DMS79 (cell line): ENCODE data around the gene KRAS.
"Not testable (repeated sequence)": the region's sequence is repeated elsewhere in the genome, so short reads cannot be mapped to it uniquely, and the experiment has no call there.

Source experiments
- DNase-seq: peaks from one replicate; lab custom pipeline; 2025; lab: John Stamatoyannopoulos, UW

KRAS gene

DNA sequence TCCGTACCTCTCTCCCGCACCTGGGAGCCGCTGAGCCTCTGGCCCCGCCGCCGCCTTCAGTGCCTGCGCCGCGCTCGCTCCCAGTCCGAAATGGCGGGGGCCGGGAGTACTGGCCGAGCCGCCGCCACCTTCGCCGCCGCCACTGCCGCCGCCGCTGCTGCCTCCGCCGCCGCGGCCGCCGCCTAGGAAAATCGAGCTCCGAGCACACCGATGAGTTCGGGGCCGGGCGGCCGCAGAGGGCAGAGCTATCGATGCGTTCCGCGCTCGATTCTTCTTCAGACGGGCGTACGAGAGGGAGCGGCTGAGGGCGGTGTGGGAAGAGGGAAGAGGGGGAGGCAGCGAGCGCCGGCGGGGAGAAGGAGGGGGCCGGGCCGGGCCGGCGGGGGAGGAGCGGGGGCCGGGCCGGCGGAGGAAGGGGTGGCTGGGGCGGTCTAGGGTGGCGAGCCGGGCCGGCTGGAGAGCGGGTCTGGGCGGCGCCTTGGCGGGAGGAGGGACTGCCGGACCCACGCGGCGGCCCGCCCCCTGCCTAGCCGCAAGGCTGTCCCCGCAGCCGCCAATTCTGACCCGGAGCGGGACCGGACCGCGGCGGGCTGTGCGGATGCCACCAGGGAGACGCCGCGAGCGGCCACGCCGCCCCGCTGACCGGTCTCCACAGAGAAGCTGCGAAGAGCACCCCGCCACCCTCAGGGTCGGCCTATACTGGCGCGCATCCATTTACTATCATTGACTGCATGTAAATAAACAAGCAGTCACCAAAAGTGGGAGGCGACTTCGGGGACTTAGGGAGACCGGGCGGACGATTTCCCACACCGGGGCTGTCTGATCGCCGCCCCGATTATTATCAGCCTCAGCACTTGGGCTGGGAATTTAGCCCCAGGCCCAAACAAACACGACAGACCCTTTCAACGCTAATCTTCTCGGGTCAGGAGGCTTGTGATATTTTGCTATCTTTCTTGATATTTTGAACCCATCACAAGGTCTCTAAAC is at the start of gene KRAS:
KRAS (minus strand) TSS at position 186 of the 987 bp plus-strand sequence.
- peak; percentile 81 for DNase-seq

DNA sequence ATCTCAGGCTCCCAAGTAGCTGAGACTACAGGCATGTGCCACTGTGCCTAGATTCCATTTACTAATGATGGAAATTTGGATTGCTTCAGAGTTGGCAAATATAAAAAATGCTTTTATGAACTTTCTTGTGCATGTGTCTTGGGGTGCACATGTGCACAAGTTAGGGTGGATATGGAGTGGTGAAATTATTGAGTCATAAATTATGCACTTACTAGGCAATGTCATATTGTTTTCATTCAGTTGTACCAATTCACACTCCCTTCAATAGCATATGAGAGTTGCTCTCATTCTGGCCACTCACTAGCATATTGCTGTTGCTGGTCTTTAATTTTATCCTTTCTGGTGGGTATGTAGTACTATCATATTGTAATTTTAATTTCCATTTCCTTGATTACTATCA is 45.7 kb upstream of the KRAS start:
- DNase-seq = no peak

DNA sequence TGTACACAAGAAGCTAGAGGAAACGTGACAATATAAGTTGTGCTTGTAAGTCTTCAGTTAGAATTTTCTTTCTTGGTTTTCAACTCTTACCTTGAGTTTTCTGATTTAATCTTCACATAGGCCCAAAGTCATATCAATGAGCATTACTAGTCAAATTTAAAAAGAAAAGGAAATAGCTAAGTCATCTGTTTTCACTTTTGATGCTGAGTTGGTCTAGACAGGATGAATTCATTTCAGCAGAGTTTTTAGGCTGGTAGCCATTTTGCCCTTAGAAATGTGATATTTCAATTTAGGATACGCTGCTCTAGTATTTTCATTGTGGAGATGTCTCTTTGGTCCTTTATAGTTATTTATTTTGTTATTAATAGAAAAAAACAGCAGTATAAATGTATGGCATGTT is 44.6 kb upstream of the KRAS start:
- DNase-seq = no peak

DNA sequence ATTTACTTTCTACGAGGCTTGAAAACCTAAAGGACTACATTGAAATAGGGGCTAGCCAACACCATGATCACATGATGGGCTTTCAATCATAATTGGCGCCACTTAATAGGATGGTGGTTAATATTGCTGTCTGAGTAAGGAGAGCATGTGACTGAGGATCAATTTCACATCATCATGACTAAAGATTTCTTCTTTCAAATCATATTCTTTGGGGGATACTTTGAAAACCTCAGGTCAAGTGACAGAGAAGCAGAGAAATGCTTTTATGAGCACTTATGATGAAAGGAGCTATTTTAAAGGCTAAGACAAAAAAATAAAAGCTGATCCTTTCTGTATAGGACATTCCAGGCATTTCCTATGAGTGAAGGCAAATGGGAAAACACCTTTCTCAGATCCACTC is 42.9 kb upstream of the KRAS start:
- DNase-seq = no peak

DNA sequence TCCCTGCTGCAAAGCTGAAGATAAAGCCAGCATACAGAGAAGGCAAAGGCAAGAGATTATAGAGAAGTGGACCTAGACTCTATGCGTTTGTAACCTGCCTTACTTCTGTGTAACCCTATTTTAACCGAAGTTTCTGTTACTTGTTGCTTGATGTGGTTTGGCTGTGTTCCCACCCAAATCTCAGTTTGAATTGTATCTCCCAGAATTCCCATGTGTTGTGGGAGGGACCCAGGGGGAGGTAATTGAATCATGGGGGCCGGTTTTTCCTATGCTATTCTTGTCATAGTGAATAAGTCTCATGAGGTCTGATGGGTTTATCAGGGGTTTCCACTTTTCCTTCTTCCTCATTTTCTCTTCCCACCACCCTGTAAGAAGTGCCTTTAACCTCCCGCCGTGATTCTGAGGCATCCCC is 42.1 kb upstream of the KRAS start:
- DNase-seq = not testable (repeated sequence)

DNA sequence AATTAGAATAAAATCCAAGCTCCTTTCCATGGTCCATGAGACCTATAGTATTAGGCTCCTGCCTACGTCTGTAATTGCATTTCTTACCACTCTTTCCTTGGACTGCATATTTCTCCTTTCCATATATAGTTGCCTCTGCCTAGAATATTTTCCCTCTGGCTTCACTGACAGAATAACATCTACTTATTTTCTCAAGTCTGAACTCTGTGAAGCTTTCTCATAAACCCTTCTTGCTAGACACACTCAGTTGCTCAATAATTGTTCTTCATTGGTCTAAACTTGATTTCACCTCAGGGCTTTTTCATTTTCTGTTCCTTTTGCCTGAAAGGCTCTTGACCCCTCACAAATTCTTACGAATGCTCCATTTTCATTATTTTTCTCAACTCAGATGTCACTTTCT is 36.9 kb upstream of the KRAS start:
- no peak for DNase-seq

DNA sequence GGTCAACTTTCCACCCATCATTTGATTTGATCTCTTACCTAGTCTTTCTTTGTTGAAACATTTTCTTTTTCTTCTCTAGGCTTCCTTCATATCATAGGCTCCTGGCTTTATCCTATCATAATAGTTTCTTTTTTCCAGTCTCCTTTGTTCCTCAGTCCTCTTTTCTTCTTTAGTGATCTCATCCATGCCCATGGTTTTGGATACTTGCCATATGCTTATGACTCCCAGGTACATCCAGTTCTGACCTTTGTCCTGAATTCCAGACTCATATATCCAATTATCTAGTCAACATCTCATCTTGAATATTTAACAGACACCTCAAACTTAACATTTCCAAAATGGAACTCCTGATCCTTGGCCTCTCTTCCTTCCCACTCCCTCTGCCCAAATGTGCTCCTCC is 36.1 kb upstream of the KRAS start:
- no peak for DNase-seq

DNA sequence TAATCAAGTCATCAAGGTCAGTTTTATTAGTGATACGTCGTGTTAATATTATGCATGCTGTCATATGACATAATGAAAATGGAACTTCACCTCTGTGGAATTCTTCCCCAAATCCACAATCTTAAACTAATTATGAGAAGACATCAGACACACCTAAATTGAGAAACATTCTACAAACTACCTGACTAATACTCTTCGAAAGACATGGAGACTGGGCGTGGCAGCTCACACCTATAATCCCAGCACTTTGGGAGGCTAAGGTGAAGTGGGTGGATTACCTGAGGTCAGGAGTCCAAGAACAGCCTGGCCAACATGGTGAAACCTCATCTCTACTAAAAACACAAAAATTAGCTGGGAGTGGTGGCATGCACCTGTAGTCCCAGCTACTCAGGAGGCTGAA is 33.3 kb upstream of the KRAS start:
- no peak for DNase-seq

DNA sequence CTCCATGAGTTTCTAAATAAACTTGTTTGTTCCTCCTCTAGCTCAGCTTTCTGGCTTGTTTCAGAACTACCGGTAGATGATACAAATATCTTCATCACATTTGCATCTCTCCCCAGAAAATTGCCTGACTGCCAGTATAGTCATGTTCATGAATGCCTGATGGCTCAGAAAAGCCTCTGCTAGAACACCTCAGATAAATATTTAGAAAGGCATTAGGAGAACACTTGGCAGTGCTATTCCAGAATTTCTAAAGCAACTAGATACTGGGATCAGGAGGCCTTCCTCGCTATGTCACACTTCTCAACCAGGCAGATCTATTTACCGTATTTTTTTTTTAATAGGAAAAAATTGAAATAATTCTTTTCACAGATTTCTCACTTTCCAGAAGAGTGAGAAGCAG is 32.3 kb upstream of the KRAS start:
- no peak for DNase-seq

DNA sequence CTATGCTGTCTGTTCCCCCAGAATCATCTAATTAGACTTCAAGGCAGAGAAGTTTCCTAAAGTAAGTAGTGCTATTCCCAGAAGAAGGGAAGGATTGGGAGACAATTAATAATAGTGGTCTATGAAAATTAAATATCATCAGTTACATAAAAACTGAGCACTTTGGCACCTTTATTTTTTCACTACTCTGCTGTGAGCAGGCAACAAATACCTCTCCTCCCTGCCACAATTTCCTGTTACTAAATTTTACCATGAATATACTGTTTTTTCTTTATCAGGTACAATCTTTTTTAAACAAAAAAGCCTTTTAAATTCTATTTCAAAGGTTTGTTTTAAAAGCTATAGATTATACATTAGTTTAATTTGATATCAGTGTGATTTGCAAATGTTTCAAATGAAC is 29.4 kb upstream of the KRAS start:
- no peak for DNase-seq

DNA sequence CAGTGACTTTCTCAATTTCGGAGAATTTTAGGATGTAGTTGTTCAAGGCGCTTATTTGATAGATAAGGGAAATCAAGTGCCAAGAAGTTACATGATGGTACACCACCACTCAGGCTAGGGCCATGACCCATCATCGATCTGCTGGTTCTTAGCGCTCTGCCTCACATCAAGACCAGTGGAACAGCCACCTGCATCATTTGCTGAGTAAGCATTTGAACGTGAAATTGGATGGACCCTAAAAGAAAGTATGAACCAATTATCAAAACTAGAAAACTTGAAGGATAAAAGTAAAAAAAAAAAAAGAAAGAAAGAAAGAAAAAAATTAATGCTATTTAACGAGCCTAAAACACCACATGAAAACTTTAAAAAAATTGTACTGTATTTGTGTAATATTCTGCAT is 27.5 kb upstream of the KRAS start:
- DNase-seq = no peak

DNA sequence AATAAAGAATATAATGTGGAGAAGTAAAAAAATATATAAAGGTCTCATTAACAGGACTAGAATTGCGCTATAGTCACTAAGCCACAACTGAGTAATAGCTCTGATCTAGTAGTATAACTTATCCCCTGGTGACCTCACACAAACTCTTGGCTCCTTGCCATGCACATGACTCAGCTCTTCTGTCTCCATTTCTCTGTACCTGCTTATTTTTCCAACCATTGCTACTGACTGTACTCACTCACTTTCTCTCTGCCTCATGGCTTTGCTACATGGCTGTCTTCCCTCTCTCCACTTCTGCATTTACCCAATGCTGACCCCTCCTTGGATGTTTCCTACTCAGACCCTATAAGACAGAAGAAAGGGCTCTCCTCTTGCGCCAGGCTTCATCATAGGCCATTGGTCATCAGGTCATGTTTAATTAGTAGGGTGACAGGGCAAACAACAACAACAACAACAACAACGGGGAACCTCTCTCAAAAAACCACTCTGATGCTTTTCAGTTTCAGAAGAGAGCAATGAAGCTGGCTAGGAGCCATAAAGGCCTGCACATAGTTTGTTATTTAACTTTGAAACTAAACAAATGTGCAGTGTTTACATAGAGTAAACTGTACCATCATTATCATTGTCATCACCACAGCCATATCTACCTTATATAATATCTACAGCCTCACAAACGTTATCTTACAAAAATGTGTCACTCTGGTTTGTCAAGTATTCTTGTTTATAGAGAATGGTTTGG is 25.6 kb upstream of the KRAS start:
- DNase-seq = no peak

DNA sequence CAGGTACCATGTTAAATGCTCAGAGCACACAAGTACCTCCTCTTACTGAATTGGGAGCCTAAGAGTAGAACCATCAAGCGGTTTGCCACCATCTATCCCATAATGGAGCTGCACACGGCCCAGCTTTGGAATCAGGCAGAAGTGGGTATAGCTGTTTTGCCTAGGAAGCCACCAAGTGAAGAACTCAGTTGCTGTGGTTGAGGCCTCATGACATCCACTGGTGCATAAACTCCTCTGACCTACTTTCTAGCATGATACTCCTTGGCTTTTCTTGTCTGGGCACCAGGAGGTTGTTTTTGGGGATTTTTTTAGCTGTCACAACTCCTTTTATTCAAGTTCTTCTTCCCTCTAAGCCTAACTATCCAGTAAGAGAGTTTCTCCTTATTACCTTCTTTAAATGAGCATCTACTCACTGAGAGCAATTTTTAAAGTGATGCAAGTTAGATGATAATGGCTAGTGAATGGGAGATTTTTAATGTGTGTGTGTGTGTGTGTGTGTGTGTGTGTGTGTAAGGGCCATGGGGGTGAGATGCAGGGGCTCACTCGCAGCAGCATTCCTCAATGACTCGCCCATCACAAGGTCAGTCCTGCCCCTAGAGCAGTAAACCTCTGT is 20.9 kb upstream of the KRAS start:
- DNase-seq = no peak

DNA sequence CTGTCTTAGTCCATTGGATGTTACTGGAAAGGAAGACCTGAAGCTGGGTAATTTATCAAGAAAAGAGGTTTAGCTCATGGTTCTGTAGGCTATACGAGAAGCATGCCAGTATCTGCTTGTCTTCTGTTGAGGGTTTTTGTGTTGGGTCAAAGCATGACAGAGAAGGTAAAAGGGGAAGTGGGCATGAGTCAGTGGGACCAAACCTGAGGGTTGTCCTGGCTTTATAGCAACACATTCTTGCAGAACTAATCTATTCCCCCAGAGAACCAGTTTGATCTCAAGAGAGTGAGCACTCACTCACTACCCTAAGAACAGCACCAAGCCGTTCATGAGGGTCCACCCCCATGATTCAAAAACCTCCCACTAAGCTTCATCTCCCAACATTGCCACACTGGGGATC is 19.0 kb upstream of the KRAS start:
- DNase-seq = no peak

DNA sequence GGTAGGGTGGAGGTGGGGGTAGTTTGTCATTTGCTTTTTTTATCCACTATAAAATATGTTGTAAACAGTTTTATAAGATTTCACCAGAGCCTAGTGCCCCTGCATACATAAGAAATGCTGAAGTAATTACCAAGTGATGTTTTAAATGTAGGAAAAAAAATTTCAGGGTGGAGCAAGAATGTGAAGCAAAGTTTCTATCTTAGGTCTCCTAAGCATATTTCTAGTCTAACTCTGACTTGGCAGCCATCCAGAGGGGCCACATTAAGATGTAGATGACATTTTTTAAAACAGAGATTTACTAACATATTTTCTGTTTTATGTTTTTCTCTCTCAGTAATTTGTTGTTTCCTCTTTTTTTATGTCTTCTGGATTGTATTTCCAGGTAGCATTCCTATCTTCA is 15.8 kb upstream of the KRAS start:
- DNase-seq = no peak

DNA sequence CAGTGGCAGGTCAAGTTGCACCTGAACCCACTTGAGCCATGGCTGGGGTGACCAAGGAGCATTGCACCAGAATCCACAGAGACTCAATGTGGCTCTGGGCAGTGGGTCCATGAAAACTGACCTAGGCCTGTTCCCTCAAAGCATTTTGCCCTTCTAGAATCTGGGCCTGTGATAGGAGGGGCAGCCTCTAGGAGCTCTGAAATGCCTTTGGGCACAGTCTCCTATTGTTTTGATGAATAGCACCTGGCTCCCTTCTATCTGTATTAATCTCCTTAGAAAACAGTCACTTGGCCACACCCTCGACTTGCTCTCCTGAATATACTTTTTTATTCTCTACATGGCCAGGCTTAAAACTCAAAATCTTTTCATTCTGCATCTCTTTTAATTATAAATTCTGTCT is 14.1 kb upstream of the KRAS start:
- DNase-seq = no peak

DNA sequence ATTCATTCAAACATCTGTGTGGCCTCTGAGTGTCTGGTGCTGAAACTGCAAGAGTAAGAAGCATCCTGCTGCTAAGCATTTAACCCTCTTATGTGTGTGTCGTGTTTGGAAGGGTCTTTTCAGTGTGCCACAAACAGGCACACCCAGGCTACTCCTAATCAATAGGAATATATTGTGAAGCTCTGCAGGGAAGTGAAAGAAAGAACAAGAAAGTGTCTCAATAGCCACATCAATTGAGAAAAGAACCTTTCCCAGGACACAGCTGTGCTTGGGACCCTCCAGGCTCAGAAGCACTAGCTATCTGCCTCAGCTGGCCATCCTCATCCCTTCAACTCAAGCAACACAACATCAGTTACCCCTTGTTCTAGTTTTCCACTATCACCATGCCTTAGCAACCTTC is 13.4 kb upstream of the KRAS start:
- no peak for DNase-seq

DNA sequence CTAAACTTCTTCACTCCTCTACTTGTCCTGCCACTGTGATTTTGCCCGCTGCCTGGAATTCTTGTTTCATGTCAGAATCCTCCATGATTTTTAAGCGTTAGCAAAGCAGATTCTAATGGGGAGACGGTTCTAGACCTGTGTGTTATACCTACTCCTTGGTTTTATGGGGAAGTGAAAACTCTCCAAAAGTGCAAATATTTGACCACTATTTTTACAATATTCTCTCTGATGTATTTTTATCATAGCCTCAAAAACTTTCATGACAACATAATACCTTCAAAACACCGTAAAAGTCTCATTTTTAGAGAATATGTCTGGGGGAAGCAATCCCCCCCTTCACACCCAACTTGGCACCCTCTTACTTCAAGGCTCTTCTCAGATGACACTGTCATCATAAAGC is 12.9 kb upstream of the KRAS start:
- no peak for DNase-seq

DNA sequence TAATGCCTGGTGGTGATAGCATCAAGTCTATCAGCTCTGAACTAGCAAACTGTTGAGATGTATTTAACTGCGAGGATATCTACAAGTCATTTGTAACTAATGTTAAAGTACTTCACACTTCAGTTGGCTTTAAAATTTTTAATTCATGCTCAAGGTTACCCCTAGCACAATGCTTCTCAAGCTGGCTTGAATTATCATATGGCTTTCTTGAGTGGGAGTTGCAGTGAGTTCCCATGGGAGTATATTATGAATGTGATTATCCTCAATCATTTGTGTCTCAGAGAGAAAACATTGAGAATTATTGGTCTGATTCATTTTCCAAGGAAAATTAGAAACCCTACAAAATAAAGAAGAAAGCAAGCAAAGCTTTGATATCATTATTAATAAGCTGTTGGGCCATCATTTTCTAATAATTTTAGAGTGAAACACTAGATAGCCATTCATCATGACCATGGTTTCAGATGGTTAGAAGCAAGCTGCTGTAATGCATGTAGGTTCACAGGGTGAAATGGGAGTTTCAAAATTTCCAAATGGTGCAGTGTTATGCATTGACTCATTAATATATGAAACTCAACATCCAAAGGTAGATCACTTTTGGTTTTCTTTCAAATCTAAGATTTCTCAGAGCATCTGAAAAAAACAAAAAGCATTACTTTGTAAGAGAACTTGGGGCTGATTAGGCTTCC is 11.8 kb upstream of the KRAS start:
- DNase-seq = no peak

DNA sequence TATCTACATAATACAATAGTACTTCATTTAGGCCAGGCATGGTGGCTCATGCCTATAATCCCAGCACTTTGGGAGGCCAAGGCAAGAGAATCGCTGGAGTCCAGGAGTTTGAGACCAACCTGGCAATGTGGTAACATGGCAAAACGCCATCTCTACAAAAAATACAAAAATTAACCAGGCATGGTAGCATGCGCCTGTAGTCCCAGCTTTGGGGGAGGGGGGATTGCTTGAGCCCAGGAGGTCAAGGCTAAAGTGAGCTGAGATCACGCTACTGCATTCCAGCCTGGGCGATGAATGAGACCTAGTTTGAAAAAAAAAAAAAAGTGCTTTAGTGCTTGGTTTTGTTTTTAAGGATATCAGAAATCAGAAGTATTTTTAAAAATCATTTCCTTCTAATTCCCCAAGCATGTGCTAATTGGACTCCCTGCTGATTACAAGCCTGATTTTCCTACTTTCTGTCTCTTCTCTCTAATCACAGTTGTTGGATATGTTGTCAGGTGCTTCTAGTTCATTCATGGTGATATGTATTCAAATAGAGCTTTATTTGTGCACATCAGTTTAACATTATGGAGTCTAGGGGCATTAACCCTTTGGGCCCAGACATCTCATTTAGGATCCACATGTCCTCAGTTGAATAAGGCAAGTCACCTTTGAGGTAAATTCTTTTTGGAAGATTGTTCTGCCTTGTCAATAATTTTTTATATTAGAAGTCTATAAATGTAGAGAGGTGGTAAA is 7.0 kb upstream of the KRAS start:
- no peak for DNase-seq

DNA sequence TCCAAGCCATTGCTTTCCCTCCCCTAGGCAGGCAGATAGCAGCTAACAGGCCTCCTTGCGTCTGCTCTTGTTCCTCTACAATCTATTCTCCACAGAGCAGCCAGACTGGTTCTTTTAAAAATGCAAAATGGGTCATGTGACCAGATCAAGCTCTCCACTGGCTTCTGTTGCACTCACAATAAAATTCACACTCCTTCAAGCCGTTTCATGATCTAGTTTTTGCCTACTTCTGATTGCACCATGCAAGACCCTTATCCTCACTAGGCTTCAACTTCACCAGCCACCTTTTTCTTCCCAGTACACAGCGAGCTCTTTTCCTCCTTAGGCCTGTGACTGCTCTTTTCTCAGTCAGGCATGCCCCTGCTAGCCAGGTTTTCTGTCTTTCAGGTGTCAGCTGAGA is 6.1 kb upstream of the KRAS start:
- DNase-seq = no peak

DNA sequence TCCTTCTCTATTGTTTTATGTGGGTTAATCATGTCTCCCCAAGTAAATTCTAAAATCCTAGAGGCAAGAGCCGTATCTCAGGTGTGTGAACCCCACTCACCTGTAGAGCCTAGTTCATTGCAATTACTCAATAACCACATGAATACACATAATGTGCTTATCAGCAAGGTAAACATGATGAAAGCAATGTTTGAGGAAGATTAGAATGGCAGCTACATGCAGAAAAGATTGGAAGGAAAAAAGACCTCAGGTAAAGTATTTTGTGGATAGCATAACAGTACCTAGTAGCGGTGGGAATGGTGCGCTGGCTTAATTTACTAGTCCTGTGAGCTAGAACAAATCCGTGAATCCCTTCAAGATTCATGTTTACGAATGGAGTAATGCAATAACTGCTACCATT is 5.3 kb upstream of the KRAS start:
- DNase-seq = no peak
